HS-5 (cell line): Measurements from ENCODE around the gene GBX1.

ENCODE experiments used
- DNase-seq: peaks from one replicate; pipeline ENCODE4 v3.0.0-alpha.2; 2012; ENCODE audit warnings: low read depth

The GBX1 gene

GRCh38 chr7:151114151-151115090, 53.1 kb downstream of the GBX1 start:
- no peak for DNase-seq

GRCh38 chr7:151113344-151114150, 53.9 kb downstream of the GBX1 start:
- DNase-seq, result no peak

GRCh38 chr7:151110941-151111645, 56.4 kb downstream of the GBX1 start:
- DNase-seq, result no peak

- no peak for DNase-seq
These were observed 57.1 kb downstream of the GBX1 start for GRCh38 chr7:151110236-151110940.

- DNase-seq, result no peak
These were observed 58.1 kb downstream of the GBX1 start for GRCh38 chr7:151109094-151110048.

- DNase-seq, result no peak
These were observed 59.6 kb downstream of the GBX1 start for GRCh38 chr7:151107882-151108281.

GRCh38 chr7:151104411-151105235, 62.9 kb downstream of the GBX1 start:
- no peak for DNase-seq

- DNase-seq, result no peak
These were observed 63.5 kb downstream of the GBX1 start for GRCh38 chr7:151103973-151104372.

GRCh38 chr7:151102991-151103390, 64.5 kb downstream of the GBX1 start:
- DNase-seq, result no peak

GRCh38 chr7:151101621-151102396, 65.7 kb downstream of the GBX1 start:
- no peak for DNase-seq

- no peak for DNase-seq
These were observed 66.6 kb downstream of the GBX1 start for GRCh38 chr7:151100921-151101320.

- DNase-seq, result no peak
These were observed 67.8 kb downstream of the GBX1 start for GRCh38 chr7:151099486-151100211.
